ENCODE results near the gene PAPPA2.

PAPPA2 gene

DNA sequence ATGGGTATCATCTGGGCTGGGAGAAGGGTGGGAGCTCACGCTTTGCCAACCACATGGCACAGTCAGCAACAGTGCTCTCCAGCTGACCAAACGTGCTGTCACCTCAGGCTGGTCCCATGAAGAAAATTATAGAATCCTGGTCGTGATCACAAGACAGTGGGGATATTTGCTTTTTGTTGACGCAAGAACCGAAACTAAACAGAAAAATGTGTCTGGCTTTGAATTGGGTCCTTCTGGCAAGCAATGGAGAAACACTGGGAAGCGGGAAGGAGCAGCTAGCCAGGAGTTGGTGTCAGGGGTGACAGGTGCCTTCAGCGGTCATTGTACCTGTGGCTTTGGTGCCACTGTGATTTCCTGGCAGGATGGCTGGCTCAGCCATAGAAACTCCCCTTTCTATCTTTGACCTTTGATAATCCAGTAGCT, 304.8 kb downstream of the PAPPA2 start:
- Mint-ChIP-seq H3K4me3 (no peak overlapping the region), H3K27me3 (peaks cover 10% of the 10 kb centered on the region), H3K4me1 (no peaks in the 10 kb centered on the region), H3K27ac (no peak overlapping the region), H3K9me3 (no peaks in the 10 kb centered on the region), H3K36me3 (no peaks in the 10 kb centered on the region)
- ATAC-seq: no peak

DNA sequence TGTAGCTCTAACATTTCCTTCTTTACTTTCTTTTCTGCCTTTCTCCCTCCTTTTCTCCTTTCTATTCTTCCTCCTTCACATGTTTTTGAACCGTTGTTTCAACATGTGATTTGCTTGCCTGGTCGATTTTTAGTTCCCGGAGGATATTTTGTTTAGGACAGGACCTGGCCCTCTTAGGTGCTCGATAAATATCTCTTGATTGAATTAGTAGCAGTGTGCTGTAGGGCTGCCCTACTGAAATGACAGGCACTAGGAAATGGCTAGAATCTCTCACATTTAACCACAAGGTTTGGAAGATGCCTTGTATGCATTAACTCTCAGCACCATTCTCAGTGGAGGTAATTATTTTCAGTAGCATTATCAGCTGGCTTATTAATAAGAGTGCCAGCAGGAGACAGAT, 305.6 kb downstream of the PAPPA2 start:
- H3K9me3 Mint-ChIP-seq: no peaks in the 10 kb centered on the region
- no peak overlapping the region for H3K4me3 Mint-ChIP-seq
- no peaks in the 10 kb centered on the region for H3K4me1 Mint-ChIP-seq
- H3K27ac Mint-ChIP-seq: no peak overlapping the region
- no peak for ATAC-seq
- no peaks in the 10 kb centered on the region for H3K36me3 Mint-ChIP-seq
- H3K27me3 Mint-ChIP-seq: peaks cover 10% of the 10 kb centered on the region

DNA sequence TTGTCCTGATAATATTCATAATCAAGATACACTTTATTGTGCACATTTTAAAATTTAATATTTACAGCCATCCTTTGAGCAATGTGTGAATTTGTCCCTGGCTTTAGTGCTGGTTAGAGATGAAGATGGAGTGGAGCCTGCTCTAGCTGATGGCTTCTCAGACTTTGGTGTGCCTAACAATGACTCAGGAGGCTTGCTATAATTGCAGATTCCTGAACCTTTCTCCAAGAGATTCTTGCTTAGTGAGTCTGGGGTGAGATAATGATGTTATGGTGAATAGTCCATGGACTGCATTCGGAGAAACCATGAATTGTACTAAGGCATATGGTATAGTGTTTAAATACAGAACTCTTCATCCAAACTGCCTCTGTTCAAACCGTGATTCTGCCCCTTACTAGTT, 307.1 kb downstream of the PAPPA2 start:
- Mint-ChIP-seq H3K36me3 (no peaks in the 10 kb centered on the region), H3K4me3 (no peak overlapping the region), H3K27ac (no peak overlapping the region), H3K9me3 (no peaks in the 10 kb centered on the region), H3K27me3 (peaks cover 10% of the 10 kb centered on the region), H3K4me1 (no peaks in the 10 kb centered on the region)
- no peak for ATAC-seq

DNA sequence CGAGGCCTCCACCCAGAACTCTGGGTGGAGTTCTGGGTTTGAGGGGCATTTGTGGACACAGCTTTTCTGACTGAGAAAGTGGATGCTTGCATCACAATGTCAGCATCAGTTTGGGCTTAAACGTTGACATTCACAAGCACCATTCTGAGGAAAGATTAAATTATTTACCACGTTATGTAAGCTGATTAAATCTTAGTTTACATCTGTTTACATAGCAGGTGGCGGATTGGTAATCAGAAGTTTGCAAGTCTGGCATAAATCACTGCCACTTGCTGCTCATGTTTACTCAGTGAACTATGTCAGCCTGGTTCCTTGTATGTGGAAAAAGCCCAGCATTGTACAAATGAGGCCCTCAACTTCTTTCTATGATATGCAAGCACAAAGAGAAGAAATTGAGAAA, 310.1 kb downstream of the PAPPA2 start:
- no peaks in the 10 kb centered on the region for H3K9me3 Mint-ChIP-seq
- no peak overlapping the region for H3K4me3 Mint-ChIP-seq
- no peaks in the 10 kb centered on the region for H3K36me3 Mint-ChIP-seq
- no peak for ATAC-seq
- H3K4me1 Mint-ChIP-seq: no peaks in the 10 kb centered on the region
- peaks cover 10% of the 10 kb centered on the region for H3K27me3 Mint-ChIP-seq
- no peak overlapping the region for H3K27ac Mint-ChIP-seq

DNA sequence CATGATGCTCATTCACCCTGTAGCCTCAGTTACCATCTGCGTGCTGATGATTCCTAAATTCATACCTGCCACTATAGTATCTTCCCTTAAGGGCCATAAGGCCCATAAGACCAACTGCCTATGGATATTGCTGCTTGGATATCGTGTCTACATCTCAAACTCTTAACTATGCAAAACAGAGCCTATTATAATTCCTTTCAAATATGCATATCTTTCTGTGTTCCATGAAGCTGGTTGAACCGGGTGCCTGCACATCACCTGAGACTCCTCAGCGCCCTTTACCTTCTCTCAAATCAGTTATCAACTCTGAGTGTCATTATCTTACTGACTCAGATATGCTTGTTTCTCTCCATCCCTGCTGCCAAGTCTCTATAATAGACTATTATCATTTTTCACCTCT, 311.2 kb downstream of the PAPPA2 start:
- Mint-ChIP-seq H3K9me3 (no peaks in the 10 kb centered on the region), H3K4me3 (no peak overlapping the region), H3K27me3 (peaks cover 1% of the 10 kb centered on the region), H3K36me3 (no peaks in the 10 kb centered on the region), H3K4me1 (no peaks in the 10 kb centered on the region), H3K27ac (no peak overlapping the region)
- ATAC-seq: no peak

DNA sequence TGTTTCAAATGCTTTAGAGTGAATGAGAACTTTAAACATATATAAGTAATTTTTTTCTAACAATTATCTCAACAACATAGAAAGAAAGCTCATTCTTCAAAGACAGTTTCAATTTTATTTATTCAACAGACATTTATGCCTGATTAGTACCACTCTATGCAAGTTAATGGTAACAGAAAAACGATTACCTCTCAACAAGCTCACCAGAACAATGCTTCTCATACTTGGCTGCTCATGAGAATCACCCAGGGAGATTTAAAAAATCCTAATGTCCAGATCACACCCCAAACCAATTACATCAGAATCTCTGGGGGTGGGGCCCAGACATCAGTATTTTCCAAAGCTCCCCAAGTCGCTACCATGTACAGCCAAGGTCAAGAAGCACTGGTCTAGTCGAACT, 312.4 kb downstream of the PAPPA2 start:
- no peaks in the 10 kb centered on the region for H3K9me3 Mint-ChIP-seq
- H3K4me1 Mint-ChIP-seq: no peaks in the 10 kb centered on the region
- H3K27me3 Mint-ChIP-seq: peaks cover under 1% of the 10 kb centered on the region
- no peaks in the 10 kb centered on the region for H3K36me3 Mint-ChIP-seq
- no peak overlapping the region for H3K27ac Mint-ChIP-seq
- ATAC-seq: no peak
- no peak overlapping the region for H3K4me3 Mint-ChIP-seq

DNA sequence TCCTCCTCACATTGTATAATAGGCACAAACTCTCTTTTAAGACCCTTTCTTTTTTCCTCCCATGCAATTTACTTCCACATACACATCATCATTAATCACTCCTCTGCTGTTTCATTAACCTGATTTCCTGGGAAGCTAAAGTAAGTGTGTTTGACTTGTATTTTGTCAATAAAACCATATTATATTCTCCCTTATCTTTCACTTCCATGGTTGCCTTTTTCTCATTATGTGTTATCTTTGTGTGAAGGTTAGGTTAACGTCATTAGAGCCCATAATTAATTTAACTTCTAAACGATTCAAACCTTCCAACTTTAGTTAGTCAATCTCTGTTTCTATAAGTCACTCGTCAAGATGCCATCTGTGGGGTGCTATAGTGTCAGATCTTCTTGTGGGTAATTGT, 313.0 kb downstream of the PAPPA2 start:
- H3K9me3 Mint-ChIP-seq: no peaks in the 10 kb centered on the region
- H3K27me3 Mint-ChIP-seq: peaks cover 7% of the 10 kb centered on the region
- no peak overlapping the region for H3K27ac Mint-ChIP-seq
- no peaks in the 10 kb centered on the region for H3K36me3 Mint-ChIP-seq
- ATAC-seq: no peak
- H3K4me3 Mint-ChIP-seq: no peak overlapping the region
- H3K4me1 Mint-ChIP-seq: no peaks in the 10 kb centered on the region

DNA sequence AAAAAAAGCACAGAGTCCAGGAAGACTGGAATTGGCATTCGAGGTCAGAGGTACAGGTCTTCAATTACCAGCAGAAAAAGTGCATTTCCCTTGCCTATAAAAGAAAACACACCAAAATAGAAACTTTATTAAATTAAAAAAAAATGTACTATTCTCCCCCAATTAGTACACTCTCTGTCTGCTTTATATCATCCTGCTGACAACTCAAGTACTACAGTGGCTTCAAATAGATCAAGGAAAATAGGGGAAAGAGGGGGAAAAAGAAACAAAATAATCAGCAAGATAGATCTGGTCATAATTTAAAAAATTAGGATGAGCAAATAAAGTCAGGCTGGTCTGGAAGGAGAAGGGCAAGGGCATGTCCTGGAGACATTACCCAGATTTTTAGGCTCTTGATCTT, 315.1 kb downstream of the PAPPA2 start:
- peaks cover 18% of the 10 kb centered on the region for H3K27me3 Mint-ChIP-seq
- no peaks in the 10 kb centered on the region for H3K4me1 Mint-ChIP-seq
- H3K36me3 Mint-ChIP-seq: no peaks in the 10 kb centered on the region
- H3K9me3 Mint-ChIP-seq: no peaks in the 10 kb centered on the region
- H3K27ac Mint-ChIP-seq: no peak overlapping the region
- ATAC-seq: no peak
- H3K4me3 Mint-ChIP-seq: no peak overlapping the region

DNA sequence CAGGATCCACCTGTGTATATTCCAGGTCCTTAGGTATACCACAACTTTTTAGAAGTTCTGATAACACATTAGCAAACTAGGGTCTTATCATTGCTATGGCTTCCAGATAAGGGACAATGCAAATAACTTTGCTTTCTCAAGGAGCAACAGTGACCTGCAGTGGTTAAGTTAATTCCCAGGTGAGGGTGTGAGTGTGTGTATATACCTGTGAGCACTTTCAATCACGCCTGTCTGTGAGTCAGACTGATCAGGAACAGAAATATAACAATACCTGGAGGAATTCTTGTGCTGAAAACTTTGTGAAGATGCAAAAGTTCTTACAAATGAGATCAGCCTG, 317.0 kb downstream of the PAPPA2 start:
- H3K27ac Mint-ChIP-seq: no peak overlapping the region
- H3K27me3 Mint-ChIP-seq: peaks cover 18% of the 10 kb centered on the region
- H3K9me3 Mint-ChIP-seq: no peaks in the 10 kb centered on the region
- no peak for ATAC-seq
- H3K4me1 Mint-ChIP-seq: no peaks in the 10 kb centered on the region
- H3K4me3 Mint-ChIP-seq: no peak overlapping the region
- no peaks in the 10 kb centered on the region for H3K36me3 Mint-ChIP-seq

DNA sequence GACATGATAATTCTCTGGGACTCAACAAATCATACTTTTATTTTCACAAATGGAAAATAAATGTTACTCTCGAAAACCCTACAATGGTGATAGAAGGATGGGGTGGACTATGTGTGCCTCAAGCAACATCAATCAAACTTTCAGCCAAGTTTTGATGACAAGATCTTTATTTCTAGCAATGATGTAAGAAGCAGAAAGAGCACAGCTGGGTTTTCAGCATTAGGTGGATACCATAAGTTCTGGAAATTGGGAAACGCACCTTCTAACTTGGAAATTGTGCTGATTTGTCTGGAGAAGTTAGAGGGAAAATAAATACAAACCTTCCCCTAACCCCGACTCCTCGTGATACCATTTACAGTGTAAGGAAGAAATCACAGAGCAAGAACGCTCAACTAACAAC, 320.3 kb downstream of the PAPPA2 start:
- Mint-ChIP-seq H3K36me3 (no peaks in the 10 kb centered on the region), H3K4me1 (peaks cover 7% of the 10 kb centered on the region), H3K27me3 (peaks cover 18% of the 10 kb centered on the region), H3K9me3 (no peaks in the 10 kb centered on the region), H3K4me3 (no peak overlapping the region), H3K27ac (no peak overlapping the region)
- no peak for ATAC-seq

DNA sequence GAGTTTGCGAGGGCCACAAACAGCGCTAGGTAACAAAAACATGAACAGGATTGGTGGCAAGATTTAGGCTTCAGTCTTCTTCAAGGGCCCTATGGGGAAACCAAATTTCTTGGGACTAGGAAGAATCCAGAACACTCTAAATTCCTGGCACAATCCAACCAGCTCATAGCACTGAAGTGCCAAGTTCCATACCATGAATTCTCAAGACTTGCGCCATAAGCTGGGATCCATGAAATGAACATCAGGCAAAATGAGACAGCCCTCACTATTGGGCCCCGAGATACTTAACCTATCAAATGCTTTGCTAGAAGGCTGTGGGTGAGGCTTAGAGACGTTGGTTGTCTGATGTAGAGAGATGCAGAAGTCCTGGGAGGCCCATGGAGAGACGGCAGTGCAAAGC, 322.1 kb downstream of the PAPPA2 start:
- no peak overlapping the region for H3K27ac Mint-ChIP-seq
- ATAC-seq: no peak
- no peak overlapping the region for H3K4me3 Mint-ChIP-seq
- peaks cover 7% of the 10 kb centered on the region for H3K4me1 Mint-ChIP-seq
- no peaks in the 10 kb centered on the region for H3K36me3 Mint-ChIP-seq
- H3K9me3 Mint-ChIP-seq: no peaks in the 10 kb centered on the region
- H3K27me3 Mint-ChIP-seq: peaks cover 18% of the 10 kb centered on the region

DNA sequence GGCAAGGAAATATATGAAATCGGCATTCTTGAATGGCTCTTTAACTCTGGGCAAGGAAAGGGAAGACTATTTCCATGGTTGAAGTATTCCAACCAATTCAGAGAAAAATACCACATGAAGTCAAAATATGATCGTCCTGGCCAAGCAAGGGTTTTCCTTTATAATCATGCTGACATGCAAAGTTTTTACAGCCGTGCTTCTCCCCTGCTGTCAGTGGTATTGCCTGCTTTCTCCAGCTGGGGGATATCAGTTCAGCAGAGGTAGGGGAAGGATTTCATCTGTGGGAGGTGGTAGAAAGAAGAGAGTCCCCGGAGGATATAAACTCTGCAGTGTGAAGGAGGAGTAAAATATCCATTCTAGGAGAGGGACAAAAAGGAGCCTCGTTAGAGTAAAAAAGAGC, 322.8 kb downstream of the PAPPA2 start:
- H3K27ac Mint-ChIP-seq: no peak overlapping the region
- no peaks in the 10 kb centered on the region for H3K36me3 Mint-ChIP-seq
- H3K27me3 Mint-ChIP-seq: peaks cover 13% of the 10 kb centered on the region
- no peaks in the 10 kb centered on the region for H3K9me3 Mint-ChIP-seq
- no peak overlapping the region for H3K4me3 Mint-ChIP-seq
- no peak for ATAC-seq
- H3K4me1 Mint-ChIP-seq: peaks cover 7% of the 10 kb centered on the region

DNA sequence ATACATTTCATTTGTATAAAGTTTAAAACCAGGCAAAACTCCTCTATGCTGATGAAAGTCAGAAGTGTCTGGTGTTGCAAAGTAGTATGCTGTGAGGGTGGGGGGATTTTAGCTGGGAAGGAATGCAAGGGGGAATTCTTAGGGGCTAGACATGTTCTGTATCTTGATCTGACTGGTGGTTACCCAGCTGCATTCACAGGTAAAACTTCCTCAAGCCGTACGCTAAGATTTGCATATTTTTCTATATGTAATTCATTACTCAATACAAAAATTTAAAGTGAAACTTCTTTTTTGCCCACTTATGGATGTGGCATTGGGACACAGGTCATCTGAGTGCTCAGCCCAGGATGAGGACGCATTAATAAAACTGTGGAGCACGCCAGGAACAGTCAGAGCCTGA, 323.3 kb downstream of the PAPPA2 start:
- H3K36me3 Mint-ChIP-seq: no peaks in the 10 kb centered on the region
- H3K9me3 Mint-ChIP-seq: no peaks in the 10 kb centered on the region
- peaks cover 9% of the 10 kb centered on the region for H3K27me3 Mint-ChIP-seq
- H3K27ac Mint-ChIP-seq: no peak overlapping the region
- ATAC-seq: peak; percentile 49
- no peak overlapping the region for H3K4me3 Mint-ChIP-seq
- peaks cover 7% of the 10 kb centered on the region for H3K4me1 Mint-ChIP-seq

DNA sequence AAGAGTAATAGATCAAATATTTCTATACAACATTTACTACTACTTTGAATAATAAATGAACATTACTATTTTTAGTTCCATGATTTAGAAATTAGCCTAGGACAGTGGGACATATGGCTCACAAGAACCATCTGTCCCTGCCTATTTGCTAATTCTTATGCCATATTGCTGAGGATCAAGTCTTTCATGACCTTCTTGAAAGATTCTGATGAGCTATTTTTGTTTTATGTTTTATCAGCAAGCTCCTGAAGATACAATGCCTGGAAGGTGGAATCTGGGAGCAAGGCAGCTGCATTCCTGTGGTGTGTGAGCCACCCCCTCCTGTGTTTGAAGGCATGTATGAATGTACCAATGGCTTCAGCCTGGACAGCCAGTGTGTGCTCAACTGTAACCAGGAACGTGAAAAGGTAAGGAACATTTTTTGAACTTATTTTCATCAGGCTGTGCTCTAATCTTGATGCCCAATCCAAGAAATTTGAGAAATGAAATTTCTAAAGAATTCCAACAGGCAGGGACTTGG, 326.7 kb downstream of the PAPPA2 start:
- Mint-ChIP-seq H3K4me1 (peaks cover 7% of the 10 kb centered on the region), H3K4me3 (no peak overlapping the region), H3K9me3 (no peaks in the 10 kb centered on the region), H3K27ac (no peak overlapping the region), H3K36me3 (no peaks in the 10 kb centered on the region), H3K27me3 (no peaks in the 10 kb centered on the region)
- no peak for ATAC-seq

DNA sequence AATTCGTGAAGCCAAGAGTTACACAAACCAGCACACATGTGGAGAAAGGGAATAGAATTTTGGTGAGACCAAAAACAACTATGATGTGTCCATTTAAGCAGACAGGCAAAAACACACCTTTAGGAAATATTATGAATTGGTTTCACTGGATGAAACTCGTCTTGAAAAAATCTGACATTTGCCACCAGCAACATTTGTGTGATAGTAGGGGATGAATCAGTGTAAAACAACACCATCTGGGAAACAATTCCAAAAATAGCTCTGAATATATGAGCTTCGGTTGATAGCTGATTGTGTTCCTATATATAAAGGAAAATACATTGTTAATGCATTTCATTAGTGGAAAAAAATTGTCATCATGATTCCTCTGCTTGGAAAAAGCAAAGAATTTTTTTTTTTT, 327.8 kb downstream of the PAPPA2 start:
- H3K36me3 Mint-ChIP-seq: no peaks in the 10 kb centered on the region
- no peak overlapping the region for H3K4me3 Mint-ChIP-seq
- no peak for ATAC-seq
- H3K4me1 Mint-ChIP-seq: peaks cover 4% of the 10 kb centered on the region
- no peaks in the 10 kb centered on the region for H3K27me3 Mint-ChIP-seq
- no peaks in the 10 kb centered on the region for H3K9me3 Mint-ChIP-seq
- no peak overlapping the region for H3K27ac Mint-ChIP-seq

DNA sequence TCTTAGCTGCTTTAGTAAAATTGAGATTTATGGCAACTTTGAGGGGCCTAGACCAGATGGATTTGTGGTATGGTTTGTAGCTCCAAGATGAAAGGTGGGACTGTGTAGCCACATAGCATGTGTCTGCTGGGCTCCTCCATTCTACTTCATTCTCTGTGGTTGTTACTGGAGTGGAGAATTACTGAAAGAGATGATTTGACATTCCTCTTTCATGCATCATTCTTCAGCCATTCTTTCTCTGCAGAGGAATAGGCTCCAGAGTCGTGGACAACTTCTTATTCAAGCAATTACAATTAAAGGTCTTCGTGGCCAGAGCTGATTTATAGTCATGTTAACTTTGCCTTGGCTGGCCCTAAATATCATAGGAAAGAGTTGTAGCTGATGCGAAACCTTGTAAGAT, 328.9 kb downstream of the PAPPA2 start:
- Mint-ChIP-seq H3K27me3 (no peaks in the 10 kb centered on the region), H3K36me3 (no peaks in the 10 kb centered on the region), H3K4me3 (no peak overlapping the region), H3K9me3 (no peaks in the 10 kb centered on the region), H3K27ac (no peak overlapping the region), H3K4me1 (no peaks in the 10 kb centered on the region)
- no peak for ATAC-seq

DNA sequence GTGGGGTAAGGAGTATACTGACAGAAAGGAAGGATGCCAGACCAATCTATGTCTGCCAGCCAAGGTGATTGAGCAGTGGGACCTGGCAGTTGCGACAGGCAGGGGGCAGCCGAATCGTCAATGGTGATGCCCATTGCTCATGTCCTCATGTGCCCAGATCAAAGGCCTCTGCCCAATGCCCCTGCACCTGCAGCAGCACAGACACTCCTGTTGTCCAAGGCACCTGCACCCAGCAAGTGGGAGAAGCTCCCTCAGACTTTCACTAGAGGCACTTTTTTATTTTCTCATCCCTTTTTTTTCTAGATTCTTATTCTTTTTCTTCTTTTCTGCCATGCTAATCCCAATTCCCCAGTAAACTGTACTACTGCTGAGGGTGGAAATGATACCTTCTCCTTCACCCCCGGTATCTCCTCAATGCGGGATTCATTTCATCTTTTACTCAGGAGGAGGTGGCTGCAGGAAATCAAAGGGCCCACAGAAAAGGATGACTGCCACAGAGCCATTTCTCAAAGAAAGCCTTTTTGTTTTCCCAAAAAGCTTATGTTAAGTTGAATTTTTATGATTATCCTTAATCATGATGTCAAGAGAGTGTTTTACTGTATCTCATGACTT, 332.0 kb downstream of the PAPPA2 start:
- no peaks in the 10 kb centered on the region for H3K36me3 Mint-ChIP-seq
- no peaks in the 10 kb centered on the region for H3K9me3 Mint-ChIP-seq
- H3K4me3 Mint-ChIP-seq: no peak overlapping the region
- no peaks in the 10 kb centered on the region for H3K27me3 Mint-ChIP-seq
- H3K4me1 Mint-ChIP-seq: no peaks in the 10 kb centered on the region
- ATAC-seq: peak; percentile 31
- H3K27ac Mint-ChIP-seq: no peak overlapping the region

Measured in stimulated activated memory B cell treated with anti-CD40 and anti-IgM and Interleukin-4, amounts not matched to agents 10 μg/mL and 1 μg/mL and 100 μg/mL, for 72 hours (primary cell).